ENCODE measurements around the gene CCT4.
A peak's percentile ranks its signal among the peaks of the same experiment; 100 is the strongest.
"Not testable (repeated sequence)": the region's sequence is repeated elsewhere in the genome, so short reads cannot be mapped to it uniquely, and the experiment has no call there.

Gene CCT4

GRCh38 chr2:61862085-61862484 lies 26.4 kb downstream of the CCT4 start:
- CTCF ChIA-PET, result no interaction called here
- no peak for TF ChIP-seq CTCF (IDR thresholded peaks at IDR 0.05; ENCODE audit: insufficient read depth, low read length, missing control alignments)
- no peak for DNase-seq (ENCODE audit: low read depth, low spot score)
- POLR2A ChIA-PET, result no interaction called here
- no peak overlapping the region for H3K4me3 ChIP-seq (ENCODE audit: low read depth, low read length)

- CTCF ChIA-PET, result no interaction called here
- no peak for TF ChIP-seq CTCF (IDR thresholded peaks at IDR 0.05; ENCODE audit: insufficient read depth, low read length, missing control alignments)
- DNase-seq (ENCODE audit: low read depth, low spot score), result no peak
- no peak overlapping the region for H3K4me3 ChIP-seq (ENCODE audit: low read depth, low read length)
- POLR2A ChIA-PET, result no interaction called here
Measured at GRCh38 chr2:61857224-61857623, 31.2 kb downstream of the CCT4 start.

GRCh38 chr2:61855318-61855613 lies 33.2 kb downstream of the CCT4 start:
- CTCF ChIA-PET, result interaction anchor here (1.0 kb wide), 1 partner anchor 12 kb away, joined by 3 read pairs; no protein-coding TSS in a partner anchor
- TF ChIP-seq CTCF (IDR thresholded peaks at IDR 0.05; ENCODE audit: insufficient read depth, low read length, missing control alignments), result no peak
- DNase-seq (ENCODE audit: low read depth, low spot score), result no peak
- H3K4me3 ChIP-seq (ENCODE audit: low read depth, low read length), result peak overlapping the region; percentile 97
- POLR2A ChIA-PET, result no interaction called here

- CTCF ChIA-PET, result interaction anchor here (1.0 kb wide), 2 partner anchors 13 to 719 kb away, joined by 3 read pairs; no protein-coding TSS in a partner anchor
- POLR2A ChIA-PET, result no interaction called here
- H3K4me3 ChIP-seq (ENCODE audit: low read depth, low read length), result peak overlapping the region; percentile 97
- TF ChIP-seq CTCF (IDR thresholded peaks at IDR 0.05; ENCODE audit: insufficient read depth, low read length, missing control alignments), result no peak
- DNase-seq (ENCODE audit: low read depth, low spot score), result peak; percentile 86
Measured at GRCh38 chr2:61854564-61855317, 33.7 kb downstream of the CCT4 start.

GRCh38 chr2:61853847-61854563 lies 34.5 kb downstream of the CCT4 start, which contains the start of gene FAM161A:
TSS of gene FAM161A (minus strand) at chr2:61854060. CDS start at chr2:61854041, 19 bp downstream.
- peak within 1 kb of the TSS; percentile 97 for H3K4me3 ChIP-seq (ENCODE audit: low read depth, low read length)
- DNase-seq (ENCODE audit: low read depth, low spot score), result peak; percentile 7
- ChIA-PET CTCF (interaction anchor here (1.0 kb wide), 1 partner anchor 719 kb away, joined by 3 read pairs; no protein-coding TSS in a partner anchor), POLR2A (no interaction called here)
- no peak for TF ChIP-seq CTCF (IDR thresholded peaks at IDR 0.05; ENCODE audit: insufficient read depth, low read length, missing control alignments)

GRCh38 chr2:61853086-61853846 lies 35.2 kb downstream of the CCT4 start:
- ChIA-PET CTCF (interaction anchor here (1.0 kb wide), 1 partner anchor 718 kb away, joined by 3 read pairs; no protein-coding TSS in a partner anchor), POLR2A (no interaction called here)
- peak overlapping the region; percentile 97 for H3K4me3 ChIP-seq (ENCODE audit: low read depth, low read length)
- TF ChIP-seq CTCF (IDR thresholded peaks at IDR 0.05; ENCODE audit: insufficient read depth, low read length, missing control alignments), result no peak
- no peak for DNase-seq (ENCODE audit: low read depth, low spot score)

GRCh38 chr2:61851270-61851669 lies 37.2 kb downstream of the CCT4 start:
- DNase-seq (ENCODE audit: low read depth, low spot score); CTCF ChIA-PET; POLR2A ChIA-PET; H3K4me3 ChIP-seq (ENCODE audit: low read depth, low read length): not testable (repeated sequence)

Measured in AG04449 (cell line).